Activated naive CD4-positive, alpha-beta T cell treated with anti-CD3 and anti-CD28 coated beads, Interleukin-2, amount 50 U/mL, for 24 hours (primary cell): ENCODE data around the gene LYRM4.
A peak's percentile ranks its signal among the peaks of the same experiment; 100 is the strongest.

Experiments
- H3K27ac Mint-ChIP-seq: one replicate; pipeline ENCODE4 v1.8.0; 2021; ENCODE audit warnings: mild to moderate bottlenecking, mixed read lengths
- H3K27me3 Mint-ChIP-seq: one replicate; pipeline ENCODE4 v1.8.0; 2021; ENCODE audit warnings: mixed read lengths
- H3K36me3 Mint-ChIP-seq: one replicate; pipeline ENCODE4 v1.8.0; 2021; ENCODE audit warnings: mixed read lengths
- H3K4me1 Mint-ChIP-seq: one replicate; pipeline ENCODE4 v1.8.0; 2021; ENCODE audit warnings: mixed read lengths
- H3K4me3 Mint-ChIP-seq: one replicate; pipeline ENCODE4 v1.8.0; 2021; ENCODE audit warnings: mild to moderate bottlenecking, mixed read lengths
- H3K9me3 Mint-ChIP-seq: one replicate; pipeline ENCODE4 v1.8.0; 2021; ENCODE audit warnings: mixed read lengths

Gene LYRM4

DNA sequence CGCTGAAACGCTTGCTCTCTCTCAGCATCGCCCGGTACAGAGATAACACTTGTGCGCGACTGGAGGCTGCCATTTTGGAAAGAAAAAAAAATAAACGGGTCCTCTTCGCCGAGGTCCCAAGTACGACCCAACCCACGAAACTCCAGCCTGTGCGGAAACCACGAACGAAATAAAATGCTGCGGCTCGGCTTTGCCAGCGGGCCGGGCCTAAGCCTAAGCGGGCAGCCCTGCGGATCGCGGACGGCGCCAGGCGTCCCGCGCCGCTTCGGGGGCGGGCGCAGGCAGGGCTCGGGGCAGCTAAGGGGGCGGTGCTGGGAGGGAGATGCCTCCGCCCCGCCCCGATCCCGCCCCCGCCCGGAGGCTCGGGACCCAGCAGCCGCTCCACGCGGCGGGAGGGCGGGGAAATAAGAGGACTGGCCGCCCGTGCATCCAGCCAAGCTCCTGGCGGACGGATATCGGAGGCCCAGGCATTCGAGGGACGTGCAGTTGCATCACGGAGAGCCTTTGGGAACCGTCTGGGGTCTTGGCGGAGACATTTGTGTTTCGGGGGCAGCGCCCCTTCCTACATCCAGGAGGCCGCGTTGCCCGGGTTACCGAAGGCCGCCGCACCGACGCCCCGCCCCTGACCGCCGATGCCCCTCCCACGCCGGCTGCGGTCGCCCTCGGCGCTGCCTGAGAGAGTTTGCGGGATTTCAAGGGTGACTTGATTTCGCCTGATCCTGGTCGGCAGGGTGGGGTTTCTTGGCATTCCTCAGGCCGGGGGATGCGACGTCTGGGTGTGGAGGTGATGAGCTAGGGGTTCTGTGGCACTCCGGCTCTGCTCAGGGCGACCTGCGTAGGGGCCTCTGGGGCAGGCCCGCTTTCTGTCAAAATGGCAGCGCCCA is at the start of gene LYRM4, which contains the start of gene FARS2:
Gene LYRM4, minus strand, starts transcription at position 290 of the 884 bp plus-strand sequence. Its CDS starts 217 bp downstream, at position 73.
Gene FARS2, plus strand, starts transcription at position 853 of the 884 bp plus-strand sequence.
- Mint-ChIP-seq H3K36me3 (peaks cover 6% of the 10 kb centered on the region), H3K4me3 (peak within 1 kb of the TSS; percentile 93), H3K27me3 (no peaks in the 10 kb centered on the region), H3K27ac (peak within 1 kb of the TSS; percentile 100), H3K4me1 (peaks cover 47% of the 10 kb centered on the region), H3K9me3 (no peaks in the 10 kb centered on the region)

DNA sequence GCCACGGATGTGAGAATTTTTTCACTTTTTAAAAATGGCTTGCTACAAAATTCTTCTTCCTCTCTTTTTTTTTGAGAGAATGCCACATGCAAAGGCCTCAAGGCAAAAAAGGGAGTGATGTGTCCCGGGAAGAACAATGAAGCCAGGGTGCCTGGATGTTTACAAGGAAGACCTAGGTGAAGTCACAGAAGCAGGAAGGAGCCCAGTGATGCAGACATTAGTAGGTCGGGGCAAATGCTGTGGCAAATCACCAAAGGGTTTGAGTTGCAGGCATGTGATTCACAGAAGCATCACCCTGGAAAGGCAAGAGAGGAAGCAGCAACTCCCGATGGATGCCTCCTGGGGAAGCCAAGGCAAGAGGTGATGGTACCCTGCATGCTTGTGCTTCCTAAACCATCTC is 47.3 kb upstream of the LYRM4 start:
- no peaks in the 10 kb centered on the region for H3K36me3 Mint-ChIP-seq
- H3K4me3 Mint-ChIP-seq: no peak overlapping the region
- H3K9me3 Mint-ChIP-seq: no peaks in the 10 kb centered on the region
- H3K4me1 Mint-ChIP-seq: peaks cover 6% of the 10 kb centered on the region
- H3K27ac Mint-ChIP-seq: no peak overlapping the region
- H3K27me3 Mint-ChIP-seq: no peaks in the 10 kb centered on the region

- H3K27me3 Mint-ChIP-seq: no peaks in the 10 kb centered on the region
- H3K36me3 Mint-ChIP-seq: no peaks in the 10 kb centered on the region
- H3K27ac Mint-ChIP-seq: no peak overlapping the region
- H3K4me1 Mint-ChIP-seq: peaks cover 16% of the 10 kb centered on the region
- H3K4me3 Mint-ChIP-seq: no peak overlapping the region
- H3K9me3 Mint-ChIP-seq: no peaks in the 10 kb centered on the region
Observed at GRCh38 chr6:5307058-5307457, 46.3 kb upstream of the LYRM4 start.

GRCh38 chr6:5305968-5306626 is 45.3 kb upstream of the LYRM4 start:
- Mint-ChIP-seq H3K4me1 (peaks cover 22% of the 10 kb centered on the region), H3K27me3 (no peaks in the 10 kb centered on the region), H3K36me3 (no peaks in the 10 kb centered on the region), H3K9me3 (no peaks in the 10 kb centered on the region), H3K27ac (no peak overlapping the region), H3K4me3 (no peak overlapping the region)

- Mint-ChIP-seq H3K4me3 (no peak overlapping the region), H3K9me3 (no peaks in the 10 kb centered on the region), H3K27ac (no peak overlapping the region), H3K4me1 (peaks cover 32% of the 10 kb centered on the region), H3K27me3 (no peaks in the 10 kb centered on the region), H3K36me3 (no peaks in the 10 kb centered on the region)
Observed at GRCh38 chr6:5303682-5304081, 42.9 kb upstream of the LYRM4 start.

DNA sequence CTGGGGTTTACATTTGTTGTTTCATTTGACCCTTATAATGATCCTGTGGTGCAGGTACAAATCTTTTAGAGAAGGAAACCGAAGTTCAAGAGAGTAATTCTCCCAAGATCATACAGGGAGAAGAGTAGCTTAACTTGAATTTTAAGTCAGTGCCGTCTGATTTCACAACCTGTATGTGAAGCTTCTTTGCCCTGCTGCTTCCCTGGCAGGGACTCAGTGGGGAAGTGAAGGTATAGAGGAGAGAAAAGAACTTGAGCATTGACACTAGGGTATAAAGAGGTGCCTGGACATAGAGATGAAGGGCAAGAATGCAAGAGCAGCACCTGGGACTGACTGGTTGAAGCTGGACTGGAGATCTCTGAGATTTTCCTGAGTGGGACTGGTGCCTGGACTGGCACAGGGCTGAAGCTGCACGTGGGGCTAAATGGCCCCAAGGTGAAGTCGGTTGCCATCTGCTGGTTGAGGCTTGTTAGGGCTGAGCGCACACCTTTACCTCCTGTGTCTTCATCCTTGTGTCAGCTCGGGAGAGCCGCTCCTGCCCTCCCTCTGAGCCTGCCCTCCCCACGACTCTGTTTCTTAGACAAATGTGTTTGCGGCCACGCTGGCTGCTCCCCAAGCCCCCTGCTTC is 42.4 kb upstream of the LYRM4 start:
- Mint-ChIP-seq H3K27me3 (no peaks in the 10 kb centered on the region), H3K4me1 (peaks cover 32% of the 10 kb centered on the region)

GRCh38 chr6:5302220-5302946 is 41.6 kb upstream of the LYRM4 start:
- Mint-ChIP-seq H3K4me3 (peak overlapping the region; percentile 7), H3K4me1 (peaks cover 32% of the 10 kb centered on the region), H3K27me3 (no peaks in the 10 kb centered on the region), H3K27ac (peak overlapping the region; percentile 49), H3K9me3 (no peaks in the 10 kb centered on the region), H3K36me3 (no peaks in the 10 kb centered on the region)

More for the DNA sequence above, 42.4 kb upstream of the LYRM4 start:
- no peaks in the 10 kb centered on the region for H3K9me3 Mint-ChIP-seq
- H3K36me3 Mint-ChIP-seq: no peaks in the 10 kb centered on the region
- no peak overlapping the region for H3K27ac Mint-ChIP-seq
- H3K4me3 Mint-ChIP-seq: no peak overlapping the region

- Mint-ChIP-seq H3K36me3 (peaks cover 2% of the 10 kb centered on the region), H3K27ac (no peak overlapping the region), H3K4me1 (peaks cover 43% of the 10 kb centered on the region), H3K4me3 (no peak overlapping the region), H3K27me3 (no peaks in the 10 kb centered on the region), H3K9me3 (no peaks in the 10 kb centered on the region)
Observed at GRCh38 chr6:5300206-5300764, 39.5 kb upstream of the LYRM4 start.

DNA sequence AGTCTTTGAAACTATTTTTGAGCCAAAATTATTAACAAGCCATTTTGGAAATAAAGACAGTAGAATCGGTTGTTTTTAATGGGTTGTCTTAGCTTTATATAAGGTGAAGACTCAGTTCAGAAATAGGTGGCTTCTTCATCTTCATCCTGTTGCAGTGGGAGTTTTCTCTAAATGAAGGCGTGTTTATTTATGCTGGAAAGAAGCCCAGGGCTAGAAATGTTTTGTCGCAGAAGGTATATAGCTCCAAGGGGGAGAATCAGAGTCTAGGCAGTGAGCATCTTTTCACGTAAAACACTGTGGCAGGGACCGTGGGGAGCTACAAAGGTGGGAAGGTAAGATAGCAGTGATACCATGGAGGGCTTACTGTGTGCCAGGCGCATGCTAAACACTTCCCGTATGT is 34.9 kb upstream of the LYRM4 start:
- H3K27ac Mint-ChIP-seq: no peak overlapping the region
- peaks cover 55% of the 10 kb centered on the region for H3K4me1 Mint-ChIP-seq
- H3K4me3 Mint-ChIP-seq: no peak overlapping the region
- H3K27me3 Mint-ChIP-seq: no peaks in the 10 kb centered on the region
- H3K36me3 Mint-ChIP-seq: peaks cover 4% of the 10 kb centered on the region
- H3K9me3 Mint-ChIP-seq: no peaks in the 10 kb centered on the region

- Mint-ChIP-seq H3K9me3 (no peaks in the 10 kb centered on the region), H3K27ac (no peak overlapping the region), H3K27me3 (no peaks in the 10 kb centered on the region), H3K36me3 (peaks cover 4% of the 10 kb centered on the region), H3K4me3 (no peak overlapping the region), H3K4me1 (peaks cover 49% of the 10 kb centered on the region)
Observed at GRCh38 chr6:5294392-5295211, 33.9 kb upstream of the LYRM4 start.

GRCh38 chr6:5293692-5294091 is 32.9 kb upstream of the LYRM4 start:
- peaks cover 4% of the 10 kb centered on the region for H3K36me3 Mint-ChIP-seq
- no peak overlapping the region for H3K4me3 Mint-ChIP-seq
- H3K27ac Mint-ChIP-seq: no peak overlapping the region
- no peaks in the 10 kb centered on the region for H3K9me3 Mint-ChIP-seq
- H3K27me3 Mint-ChIP-seq: no peaks in the 10 kb centered on the region
- H3K4me1 Mint-ChIP-seq: peaks cover 52% of the 10 kb centered on the region

DNA sequence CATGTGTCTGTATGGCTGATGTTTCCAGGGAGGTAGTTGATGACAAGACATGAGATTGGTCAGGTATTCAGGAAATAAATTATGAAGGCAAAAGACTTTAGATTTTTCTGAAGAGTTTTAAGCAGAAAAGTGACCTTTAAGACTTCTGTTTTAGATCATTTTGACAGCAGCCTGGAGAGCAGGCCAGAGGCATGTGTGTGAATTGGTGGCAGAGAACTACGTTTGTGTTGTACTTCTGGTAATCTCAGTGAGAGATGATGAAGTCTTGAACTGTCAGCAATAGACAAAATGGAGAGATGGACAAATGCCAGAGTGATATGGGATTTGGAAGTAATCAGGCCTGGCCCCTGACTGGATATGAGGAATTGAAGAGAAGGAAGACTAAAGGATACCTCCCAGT is 31.4 kb upstream of the LYRM4 start:
- H3K9me3 Mint-ChIP-seq: no peaks in the 10 kb centered on the region
- H3K4me1 Mint-ChIP-seq: peaks cover 57% of the 10 kb centered on the region
- H3K27ac Mint-ChIP-seq: peak overlapping the region; percentile 8
- no peaks in the 10 kb centered on the region for H3K27me3 Mint-ChIP-seq
- H3K36me3 Mint-ChIP-seq: peaks cover 9% of the 10 kb centered on the region
- H3K4me3 Mint-ChIP-seq: no peak overlapping the region

- peaks cover 54% of the 10 kb centered on the region for H3K4me1 Mint-ChIP-seq
- H3K27me3 Mint-ChIP-seq: no peaks in the 10 kb centered on the region
- H3K4me3 Mint-ChIP-seq: no peak overlapping the region
- peaks cover 6% of the 10 kb centered on the region for H3K36me3 Mint-ChIP-seq
- no peak overlapping the region for H3K27ac Mint-ChIP-seq
- no peaks in the 10 kb centered on the region for H3K9me3 Mint-ChIP-seq
Observed at GRCh38 chr6:5290500-5290899, 29.8 kb upstream of the LYRM4 start.

DNA sequence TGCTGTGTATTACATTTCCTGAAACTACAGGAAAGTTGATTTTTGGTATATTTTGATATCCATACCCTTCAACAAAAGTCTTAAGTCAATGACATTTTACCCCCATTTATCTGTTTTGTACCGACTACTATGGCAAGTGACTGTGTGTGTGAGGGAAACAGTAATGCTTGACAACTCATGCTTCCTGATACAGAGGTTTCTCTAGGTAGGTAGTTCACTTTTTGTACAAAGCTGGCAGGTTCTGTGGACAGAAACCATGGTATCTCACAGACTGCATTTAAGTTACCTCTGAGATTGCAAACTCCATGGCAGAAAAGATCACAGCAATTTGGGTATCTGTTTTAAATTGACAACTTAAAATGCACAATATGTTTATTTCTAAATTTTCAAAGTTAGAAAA is 29.3 kb upstream of the LYRM4 start:
- H3K4me1 Mint-ChIP-seq: peaks cover 54% of the 10 kb centered on the region

More for the DNA sequence above, 29.3 kb upstream of the LYRM4 start:
- no peaks in the 10 kb centered on the region for H3K9me3 Mint-ChIP-seq
- no peak overlapping the region for H3K4me3 Mint-ChIP-seq
- no peaks in the 10 kb centered on the region for H3K27me3 Mint-ChIP-seq
- H3K36me3 Mint-ChIP-seq: peaks cover 6% of the 10 kb centered on the region
- no peak overlapping the region for H3K27ac Mint-ChIP-seq
